Heart left ventricle (tissue), 16 donors: ENCODE results near the gene SLFN5. TPM values are rescaled to one million over a fixed set of nuclear protein-coding genes. Genes with fewer than 3 reads are reported as not detected.

ENCODE experiments used
- ATAC-seq, 4 donors: fragments of 200-7000 bp; cut with Tn5 transposase; one replicate each; pipeline ENCODE4 v1.9.1; 2020 to 2022; ENCODE audit warnings: moderate library complexity in 4 of 4, mild to moderate bottlenecking in 3 of 4, moderate number of reproducible peaks in 1 of 4
- DNase-seq, 5 donors: peaks; one replicate each; pipeline ENCODE4 v3.0.0-alpha.2; 2020
- H3K27ac ChIP-seq, 12 donors: fragments of 200-600 bp; sonication (generic) in 4 of 12; one replicate each; pipeline versions ENCODE4 v1.5.0 to v1.8.0; 2016 to 2022; ENCODE audit warnings: mild to moderate bottlenecking in 2 of 12
- H3K27me3 ChIP-seq, 9 donors: fragments of 200-600 bp; sonication (generic) in 2 of 9; one replicate each; pipeline versions ENCODE4 v1.5.1 to v1.8.0; 2016 to 2022; ENCODE audit warnings: mild to moderate bottlenecking in 3 of 9
- H3K36me3 ChIP-seq, 9 donors: fragments of 200-600 bp; sonication (generic) in 2 of 9; one replicate each; pipeline versions ENCODE4 v1.5.0 to v1.8.0; 2018 to 2022; ENCODE audit warnings: mild to moderate bottlenecking in 2 of 9
- H3K4me1 ChIP-seq, 12 donors: fragments of 200-600 bp; sonication (generic) in 4 of 12; one replicate each; pipeline versions ENCODE4 v1.5.0 to v1.8.0; 2016 to 2022; ENCODE audit warnings: mild to moderate bottlenecking in 3 of 12
- H3K4me3 ChIP-seq, 12 donors: fragments of 200-600 bp; sonication (generic) in 4 of 12; one replicate each; pipeline versions ENCODE4 v1.5.0 to v1.8.0; 2017 to 2022; ENCODE audit warnings: mild to moderate bottlenecking in 9 of 12, moderate library complexity in 4 of 12
- H3K9me3 ChIP-seq, 12 donors: fragments of 200-600 bp; sonication (generic) in 4 of 12; one replicate each; pipeline versions ENCODE4 v1.5.0 to v1.8.0; 2016 to 2022; ENCODE audit warnings: mild to moderate bottlenecking in 1 of 12
- CTCF ChIP-seq, 12 donors: fragments of 200-600 bp; sonication (generic) in 4 of 12; IDR thresholded peaks; one replicate each; pipeline versions ENCODE4 v1.5.0 to v1.8.0; 2018 to 2022; ENCODE audit warnings: antibody characterized with exemption in 12 of 12, mild to moderate bottlenecking in 5 of 12
- POLR2A ChIP-seq, 2 donors: fragments of 450-650 bp; IDR thresholded peaks; one replicate each; pipeline ENCODE4 v1.6.1; 2017; ENCODE audit warnings: antibody characterized with exemption in 2 of 2, mild to moderate bottlenecking in 2 of 2, moderate library complexity in 2 of 2
- WGBS, 4 donors: extraction: QIAGEN DNeasy Blood & Tissue Kit in 2 of 4; methylation state at CpG; one replicate each; pipeline versions ENCODE4 v1.1.5 to v1.1.7; 2013 to 2018; 5-methylcytosine and 5-hydroxymethylcytosine counted together
- intact Hi-C, 10 donors: fragments of 100-400 bp; cut with DNase I; formaldehyde crosslinking; loops; one replicate each; pipeline versions ENCODE4 v1.11.1 to v1.14.2; 2022
- polyA plus RNA-seq, 2 donors: library from polyadenylated mRNA; stranded (reverse); fragments of 200-250 nt; gene quantifications; one replicate each; pipeline ENCODE4 v1.2.3, GENCODE V29; 2013
- total RNA-seq, 9 donors: library from RNA; depleted of rRNA in 2 of 9; stranded (reverse); fragments of >200 nt in 2 of 9; fragmentation: NEBNext Ultra II Directional in 3 of 9; extraction: Animal tissue kit (Norgen Biotek cat#: 25700) in 3 of 9; gene quantifications; one replicate each; pipeline versions ENCODE4 v1.1.0 to v1.2.4, GENCODE V29; 2016 to 2023
- donor health status: ischemic (EF 13 %, LVEDD 7.1; RV severe dilation, severe dysfunction).
- donor health status: healthy with polysubstance abuse.
- donor health status: DM: no; HTN: yes; CAD: no.
- donor health status: DM: no; HTN: no; CAD: no.
- donor health status: ischemic (EF 25% LVEDD 6.9; RV normal size, moderate dysfunction).
- donor health status: ischemic (EF 25% LVEDD 5.7; RV mildly dilated, moderate dysfunction).
- donor health status: healthy.
- donor health status: DM: yes; HTN: yes; CAD: no.
- donor health status: ischemic (EF 35%, LVEDD 5.7; RV mildly dilated, moderate dysfunction).
- donor health status: nonischemic (EF 11% LVEDD 7.7; RV severe dilation, severe dysfunction).
- donor health status: DM: yes; HTN: yes; CAD: no.
- donor health status: PGD.
- donor health status: ischemic (EF 29% LVEDD 5.4; RV normal size, mild dysfunction).
- donor health status: nonischemic (EF 23%, LVEDD 6.1; RV moderate dilation, normal function).

The SLFN5 gene
- total and polyA plus RNA-seq, 11 donors, result 3.0 to 41.4 (median 13.7) TPM

- 64 to 74% (median 70%) methylated on average over 5 of the region's 5 CpGs for WGBS, 4 donors
- no peaks in the 10 kb centered on the region for H3K36me3 ChIP-seq
- no peak overlapping the region for H3K4me3 ChIP-seq
- no peaks in the 10 kb centered on the region for H3K27me3 ChIP-seq
- DNase-seq, result no peak
- H3K4me1 ChIP-seq, result peaks cover 0 to 62% (median 15%) of the 10 kb centered on the region in 12 donors
- peaks cover 0 to 1% (median 0%) of the 10 kb centered on the region in 12 donors for H3K9me3 ChIP-seq
- no peak overlapping the region for H3K27ac ChIP-seq
- no peak for TF ChIP-seq CTCF (IDR thresholded peaks at IDR 0.05)
- no peak for TF ChIP-seq POLR2A (IDR thresholded peaks at IDR 0.05)
- no peak for ATAC-seq
- intact Hi-C loops, result loop anchor here in 1 of 10 donors (10.0 kb wide), 1 partner anchor 62 kb away; no protein-coding TSS in a partner anchor
Measured at GRCh38 chr17:35217107-35217506, 25.8 kb upstream of the SLFN5 start.

GRCh38 chr17:35218915-35219314 is 24.0 kb upstream of the SLFN5 start:
- 49 to 55% (median 52%) methylated on average over 2 of the region's 2 CpGs for WGBS, 4 donors
- DNase-seq (no peak), ATAC-seq (peak in 3 of 4 donors; percentile 31 to 86 (median 38))
- Histone ChIP-seq H3K4me1 (peaks cover 0 to 48% (median 9%) of the 10 kb centered on the region in 12 donors), H3K9me3 (peaks cover 0 to 11% (median 5%) of the 10 kb centered on the region in 12 donors), H3K4me3 (no peak overlapping the region), H3K36me3 (no peaks in the 10 kb centered on the region), H3K27ac (peak overlapping the region; percentile 24 to 84 (median 62)), H3K27me3 (no peaks in the 10 kb centered on the region)
- intact Hi-C loops, result loop anchor here in 1 of 10 donors (10.0 kb wide), 1 partner anchor 64 kb away; no protein-coding TSS in a partner anchor
- TF ChIP-seq POLR2A (IDR thresholded peaks at IDR 0.05), result no peak
- no peak for TF ChIP-seq CTCF (IDR thresholded peaks at IDR 0.05)

GRCh38 chr17:35222452-35222851 is 20.4 kb upstream of the SLFN5 start:
- H3K36me3 ChIP-seq, result no peaks in the 10 kb centered on the region
- ATAC-seq, result no peak
- H3K27ac ChIP-seq, result no peak overlapping the region
- intact Hi-C loops, result no loop called here
- no peak for DNase-seq
- no peak for TF ChIP-seq POLR2A (IDR thresholded peaks at IDR 0.05)
- TF ChIP-seq CTCF (IDR thresholded peaks at IDR 0.05), result no peak
- 95 to 100% (median 99%) methylated on average over 2 of the region's 2 CpGs for WGBS, 4 donors
- peaks cover 0 to 11% (median 5%) of the 10 kb centered on the region in 12 donors for H3K9me3 ChIP-seq
- H3K4me3 ChIP-seq, result no peak overlapping the region
- H3K27me3 ChIP-seq, result no peaks in the 10 kb centered on the region
- H3K4me1 ChIP-seq, result peaks cover 0 to 28% (median 7%) of the 10 kb centered on the region in 12 donors

- Histone ChIP-seq H3K27me3 (no peaks in the 10 kb centered on the region), H3K36me3 (no peaks in the 10 kb centered on the region), H3K4me3 (no peak overlapping the region), H3K27ac (no peak overlapping the region), H3K4me1 (peaks cover 0 to 15% (median 5%) of the 10 kb centered on the region in 12 donors), H3K9me3 (peaks cover 0 to 11% (median 5%) of the 10 kb centered on the region in 12 donors)
- DNase-seq (no peak), ATAC-seq (no peak)
- TF ChIP-seq POLR2A (IDR thresholded peaks at IDR 0.05), result no peak
- no peak for TF ChIP-seq CTCF (IDR thresholded peaks at IDR 0.05)
- intact Hi-C loops, result no loop called here
- 55 to 73% (median 61%) methylated on average over 1 of the region's 1 CpG for WGBS, 4 donors
Measured at GRCh38 chr17:35224436-35224835, 18.4 kb upstream of the SLFN5 start.
